Keratinocyte (primary cell): ENCODE measurements around the gene TMEM18. TPM values are rescaled to one million over a fixed set of nuclear protein-coding genes. Genes with fewer than 3 reads are reported as not detected.

Experiments
- DNase-seq: peaks from one replicate; pipeline ENCODE4 v3.0.0-alpha.2; 2011; ENCODE audit warnings: low read depth, missing footprints, low spot score
- FAIRE-seq: peaks from 2 replicates; lab custom pipeline; 2011; peaks lifted over from hg19 to GRCh38; lab: Jason Lieb, UNC
- H2AFZ ChIP-seq: 2 replicates; pipeline ENCODE4 v1.6.0; 2012; ENCODE audit warnings: low read length, control low read depth, inconsistent platforms; ENCODE audit not compliant: control insufficient read depth
- H3K27ac ChIP-seq: 2 replicates; pipeline ENCODE4 v1.5.1; 2011; ENCODE audit warnings: low read length; ENCODE audit not compliant: control insufficient read depth, insufficient read depth
- H3K27me3 ChIP-seq: 3 replicates; pipeline ENCODE4 v1.6.0; 2011; ENCODE audit warnings: low read length; ENCODE audit not compliant: control insufficient read depth, insufficient read depth; ENCODE audit errors: extremely low read depth
- H3K36me3 ChIP-seq, 2 experiments: 2 replicates in 1 of 2; 3 replicates in 1 of 2; pipeline ENCODE4 v1.5.1; 2011; ENCODE audit warnings: low read length in 2 of 2, mild to moderate bottlenecking in 1 of 2; ENCODE audit not compliant: control insufficient read depth in 2 of 2, insufficient read depth in 2 of 2; ENCODE audit errors: extremely low read depth in 1 of 2
- H3K4me1 ChIP-seq: 3 replicates; pipeline ENCODE4 v1.5.1; 2011; ENCODE audit warnings: low read length; ENCODE audit not compliant: control insufficient read depth, insufficient read depth; ENCODE audit errors: extremely low read depth
- H3K4me2 ChIP-seq: 3 replicates; pipeline ENCODE4 v1.6.0; 2011; ENCODE audit warnings: low read depth, low read length; ENCODE audit not compliant: control insufficient read depth, insufficient read depth; ENCODE audit errors: extremely low read depth
- H3K4me3 ChIP-seq, 3 experiments: fragments of 200-600 bp in 1 of 3; sonication (generic) in 1 of 3; 2 replicates in 2 of 3; 3 replicates in 1 of 3; pipeline ENCODE4 v1.5.1; 2011 to 2016; ENCODE audit warnings: low read length in 3 of 3, mild to moderate bottlenecking in 3 of 3, control low read depth in 2 of 3, inconsistent platforms in 1 of 3, low read depth in 1 of 3, mixed read lengths in 1 of 3, mixed run types in 1 of 3, moderate library complexity in 1 of 3; ENCODE audit not compliant: control insufficient read depth in 2 of 3, insufficient read depth in 2 of 3; ENCODE audit errors: extremely low read depth in 1 of 3
- H3K79me2 ChIP-seq: 2 replicates; pipeline ENCODE4 v1.6.0; 2012; ENCODE audit warnings: low read length; ENCODE audit not compliant: control insufficient read depth, insufficient read depth
- H3K9ac ChIP-seq: 3 replicates; pipeline ENCODE4 v1.6.0; 2011; ENCODE audit warnings: low read length; ENCODE audit not compliant: control insufficient read depth, insufficient read depth; ENCODE audit errors: extremely low read depth
- H3K9me1 ChIP-seq: 3 replicates; pipeline ENCODE4 v1.6.0; 2011; ENCODE audit warnings: low read length; ENCODE audit not compliant: control insufficient read depth, insufficient read depth; ENCODE audit errors: extremely low read depth
- H3K9me3 ChIP-seq: 2 replicates; pipeline ENCODE4 v1.5.1; 2012; ENCODE audit warnings: low read depth, low read length; ENCODE audit not compliant: control insufficient read depth
- H4K20me1 ChIP-seq: 3 replicates; pipeline ENCODE4 v1.6.0; 2011; ENCODE audit warnings: low read length; ENCODE audit not compliant: control insufficient read depth, insufficient read depth; ENCODE audit errors: extremely low read depth
- CTCF ChIP-seq, 3 experiments: IDR thresholded peaks in 1 of 3; conservative IDR thresholded peaks in 1 of 3; optimal IDR thresholded peaks in 1 of 3; 2 replicates in 2 of 3; 3 replicates in 1 of 3; pipeline versions ENCODE3 to v1.5.1; 2011; ENCODE audit warnings: low read length in 3 of 3, mild to moderate bottlenecking in 3 of 3, moderate library complexity in 2 of 3, control low read depth in 1 of 3, inconsistent platforms in 1 of 3; ENCODE audit not compliant: insufficient read depth in 2 of 3; ENCODE audit errors: extremely low read depth in 1 of 3
- EZH2 ChIP-seq: IDR thresholded peaks from one replicate; pipeline ENCODE4 v1.6.1; 2012; ENCODE audit warnings: inconsistent platforms, mild to moderate bottlenecking, low read length, moderate library complexity
- dilution Hi-C: fragments of 300-500 bp; cut with MboI; formaldehyde crosslinking; loops from one replicate; pipeline ENCODE4 v1.7.0; 2020; ENCODE audit warnings: low sequenced_read_pairs; ENCODE audit not compliant: extremely low pct_ligation_motif_present
- polyA plus RNA-seq, 5 experiments: library from polyadenylated mRNA; depleted of rRNA in 3 of 5; stranded (reverse) in 3 of 5; stranded (forward) in 1 of 5; unstranded in 1 of 5; fragments of >200 nt; gene quantifications; 1 replicate in 1 of 5; 2 replicates in 3 of 5; 3 replicates in 1 of 5; pipeline versions ENCODE4 v1.2.1 to v1.2.3, GENCODE V29; 2011 to 2012; ENCODE audit warnings: missing spikeins in 2 of 5, low read depth in 1 of 5, low replicate concordance in 1 of 5

The TMEM18 gene
- polyA plus RNA-seq, 1 donor (not counting 4 experiments of a cell fraction or from before 2014, with no cell fraction given), result 27.7 TPM

- H4K20me1 ChIP-seq, result no peaks in the 10 kb centered on the region
- DNase-seq, result no peak
- dilution Hi-C loops, result no loop called here
- TF ChIP-seq CTCF (optimal IDR thresholded peaks at IDR 0.05 in 1 of 3, IDR thresholded peaks at IDR 0.05 in 1 of 3, conservative IDR thresholded peaks at IDR 0.05 in 1 of 3; ENCODE audit: extremely low read depth in 1 of 3, insufficient read depth in 2 of 3, low read length in 3 of 3) (no peak), EZH2 (no peak)
- no peak overlapping the region for H3K9ac ChIP-seq
- no peak overlapping the region for H2AFZ ChIP-seq
- no peaks in the 10 kb centered on the region for H3K79me2 ChIP-seq
- H3K4me3 ChIP-seq, result no peak overlapping the region
- no peaks in the 10 kb centered on the region for H3K9me1 ChIP-seq
- H3K9me3 ChIP-seq, result peaks cover 5% of the 10 kb centered on the region
- no peak overlapping the region for H3K4me2 ChIP-seq
- peaks cover 1 to 5% of the 10 kb centered on the region in 2 experiments for H3K36me3 ChIP-seq
- H3K4me1 ChIP-seq, result no peaks in the 10 kb centered on the region
- H3K27ac ChIP-seq, result no peak overlapping the region
- peaks cover 4% of the 10 kb centered on the region for H3K27me3 ChIP-seq
- FAIRE-seq, result no peak
Measured at GRCh38 chr2:661360-661635, 15.9 kb downstream of the TMEM18 start.

- Histone ChIP-seq H3K9me1 (no peaks in the 10 kb centered on the region), H3K4me1 (no peaks in the 10 kb centered on the region), H3K9ac (no peak overlapping the region), H4K20me1 (no peaks in the 10 kb centered on the region), H3K36me3 (peaks cover 0 to 5% of the 10 kb centered on the region in 2 experiments), H3K4me2 (no peak overlapping the region), H3K79me2 (no peaks in the 10 kb centered on the region), H3K4me3 (no peak overlapping the region), H3K27me3 (peaks cover 4% of the 10 kb centered on the region), H3K9me3 (peaks cover 2% of the 10 kb centered on the region), H3K27ac (no peak overlapping the region), H2AFZ (no peak overlapping the region)
- dilution Hi-C loops, result no loop called here
- no peak for DNase-seq
- TF ChIP-seq CTCF (optimal IDR thresholded peaks at IDR 0.05 in 1 of 3, IDR thresholded peaks at IDR 0.05 in 1 of 3, conservative IDR thresholded peaks at IDR 0.05 in 1 of 3; ENCODE audit: extremely low read depth in 1 of 3, insufficient read depth in 2 of 3, low read length in 3 of 3), result no peak
- TF ChIP-seq EZH2, result no peak
- no peak for FAIRE-seq
Measured at GRCh38 chr2:660586-661359, 16.4 kb downstream of the TMEM18 start.
